Breast epithelium (tissue), 3 donors: ENCODE results near the gene WNT5B.

Experiments used
- POLR2A ChIP-seq: fragments of 450-650 bp; IDR thresholded peaks from one replicate; pipeline ENCODE4 v1.6.1; 2016; ENCODE audit warnings: antibody characterized with exemption, mild to moderate bottlenecking, moderate library complexity
- TF ChIP-seq, protein P1 (sequence below), 3 donors: fragments of 450-650 bp; IDR thresholded peaks; one replicate each; pipeline ENCODE4 v1.5.1; 2016 to 2017; ENCODE audit warnings: antibody characterized with exemption in 3 of 3, mild to moderate bottlenecking in 3 of 3, moderate library complexity in 3 of 3

DNA sequence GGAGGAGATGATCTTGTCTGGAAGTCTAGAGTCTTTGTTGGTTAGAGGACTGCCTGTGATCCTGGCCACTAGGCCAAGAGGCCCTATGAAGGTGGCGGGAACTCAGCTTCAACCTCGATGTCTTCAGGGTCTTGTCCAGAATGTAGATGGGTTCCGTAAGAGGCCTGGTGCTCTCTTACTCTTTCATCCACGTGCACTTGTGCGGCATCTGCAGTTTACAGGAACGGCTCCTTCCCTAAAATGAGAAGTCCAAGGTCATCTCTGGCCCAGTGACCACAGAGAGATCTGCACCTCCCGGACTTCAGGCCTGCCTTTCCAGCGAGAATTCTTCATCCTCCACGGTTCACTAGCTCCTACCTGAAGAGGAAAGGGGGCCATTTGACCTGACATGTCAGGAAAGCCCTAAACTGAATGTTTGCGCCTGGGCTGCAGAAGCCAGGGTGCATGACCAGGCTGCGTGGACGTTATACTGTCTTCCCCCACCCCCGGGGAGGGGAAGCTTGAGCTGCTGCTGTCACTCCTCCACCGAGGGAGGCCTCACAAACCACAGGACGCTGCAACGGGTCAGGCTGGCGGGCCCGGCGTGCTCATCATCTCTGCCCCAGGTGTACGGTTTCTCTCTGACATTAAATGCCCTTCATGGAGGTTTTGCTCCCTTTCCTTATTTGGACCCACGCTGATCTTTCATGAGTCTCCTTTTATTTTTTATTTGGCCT lies 17.7 kb downstream of the WNT5B start:
- no peak for TF ChIP-seq POLR2A
- TF ChIP-seq, protein P1, sequence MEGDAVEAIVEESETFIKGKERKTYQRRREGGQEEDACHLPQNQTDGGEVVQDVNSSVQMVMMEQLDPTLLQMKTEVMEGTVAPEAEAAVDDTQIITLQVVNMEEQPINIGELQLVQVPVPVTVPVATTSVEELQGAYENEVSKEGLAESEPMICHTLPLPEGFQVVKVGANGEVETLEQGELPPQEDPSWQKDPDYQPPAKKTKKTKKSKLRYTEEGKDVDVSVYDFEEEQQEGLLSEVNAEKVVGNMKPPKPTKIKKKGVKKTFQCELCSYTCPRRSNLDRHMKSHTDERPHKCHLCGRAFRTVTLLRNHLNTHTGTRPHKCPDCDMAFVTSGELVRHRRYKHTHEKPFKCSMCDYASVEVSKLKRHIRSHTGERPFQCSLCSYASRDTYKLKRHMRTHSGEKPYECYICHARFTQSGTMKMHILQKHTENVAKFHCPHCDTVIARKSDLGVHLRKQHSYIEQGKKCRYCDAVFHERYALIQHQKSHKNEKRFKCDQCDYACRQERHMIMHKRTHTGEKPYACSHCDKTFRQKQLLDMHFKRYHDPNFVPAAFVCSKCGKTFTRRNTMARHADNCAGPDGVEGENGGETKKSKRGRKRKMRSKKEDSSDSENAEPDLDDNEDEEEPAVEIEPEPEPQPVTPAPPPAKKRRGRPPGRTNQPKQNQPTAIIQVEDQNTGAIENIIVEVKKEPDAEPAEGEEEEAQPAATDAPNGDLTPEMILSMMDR (IDR thresholded peaks at IDR 0.05) = no peak
